Hypothalamus (tissue), 51 donors: Measurements from ENCODE around the gene SLBP.

Experiments used
- DNase-seq, 51 donors: peaks; one replicate each; lab custom pipeline; 2025; lab: John Stamatoyannopoulos, UW

Gene SLBP

GRCh38 chr4:1749826-1750225 is 37.7 kb upstream of the SLBP start:
- no peak for DNase-seq

- no peak for DNase-seq
Measured at GRCh38 chr4:1749370-1749769, 37.3 kb upstream of the SLBP start.

GRCh38 chr4:1748465-1748995 is 36.4 kb upstream of the SLBP start:
- peak in 41 of 51 donors; percentile 11 to 81 (median 46) for DNase-seq

GRCh38 chr4:1747603-1747967 is 35.5 kb upstream of the SLBP start:
- no peak for DNase-seq

- peak in 28 of 51 donors; percentile 19 to 81 (median 48) for DNase-seq
Measured at GRCh38 chr4:1746919-1747602, 34.9 kb upstream of the SLBP start.

GRCh38 chr4:1746265-1746691 is 34.2 kb upstream of the SLBP start:
- DNase-seq: peak in 36 of 51 donors; percentile 13 to 75 (median 38)

GRCh38 chr4:1745697-1746096 is 33.6 kb upstream of the SLBP start:
- no peak for DNase-seq

GRCh38 chr4:1745165-1745564 is 33.0 kb upstream of the SLBP start:
- no peak for DNase-seq

GRCh38 chr4:1744552-1744951 is 32.4 kb upstream of the SLBP start:
- DNase-seq: no peak

GRCh38 chr4:1743975-1744374 is 31.9 kb upstream of the SLBP start:
- no peak for DNase-seq

GRCh38 chr4:1743551-1743950 is 31.4 kb upstream of the SLBP start:
- DNase-seq: no peak

GRCh38 chr4:1741208-1741607 is 29.1 kb upstream of the SLBP start:
- DNase-seq: no peak

- DNase-seq: no peak
Measured at GRCh38 chr4:1740021-1740545, 28.0 kb upstream of the SLBP start.

GRCh38 chr4:1739358-1739757 is 27.2 kb upstream of the SLBP start:
- DNase-seq: no peak

GRCh38 chr4:1738410-1738809 is 26.3 kb upstream of the SLBP start:
- DNase-seq: no peak

- DNase-seq: no peak
Measured at GRCh38 chr4:1737666-1738065, 25.5 kb upstream of the SLBP start.

GRCh38 chr4:1736812-1737211 is 24.7 kb upstream of the SLBP start:
- no peak for DNase-seq

GRCh38 chr4:1735215-1735614 is 23.1 kb upstream of the SLBP start:
- no peak for DNase-seq

- no peak for DNase-seq
Measured at GRCh38 chr4:1732911-1733310, 20.8 kb upstream of the SLBP start.

GRCh38 chr4:1731180-1731579 is 19.1 kb upstream of the SLBP start:
- no peak for DNase-seq

- DNase-seq: no peak
Measured at GRCh38 chr4:1730532-1731135, 18.5 kb upstream of the SLBP start.
